Activated naive CD4-positive, alpha-beta T cell treated with anti-CD3 and anti-CD28 coated beads, Interleukin-2, amount 50 U/mL, for 24 hours (primary cell): ENCODE results near the gene CALHM2.
"Not testable (repeated sequence)": the region's sequence is repeated elsewhere in the genome, so short reads cannot be mapped to it uniquely, and the experiment has no call there.

Experiments used
- H3K27ac Mint-ChIP-seq: one replicate; pipeline ENCODE4 v1.8.0; 2021; ENCODE audit warnings: mild to moderate bottlenecking, mixed read lengths
- H3K27me3 Mint-ChIP-seq: one replicate; pipeline ENCODE4 v1.8.0; 2021; ENCODE audit warnings: mixed read lengths
- H3K36me3 Mint-ChIP-seq: one replicate; pipeline ENCODE4 v1.8.0; 2021; ENCODE audit warnings: mixed read lengths
- H3K4me1 Mint-ChIP-seq: one replicate; pipeline ENCODE4 v1.8.0; 2021; ENCODE audit warnings: mixed read lengths
- H3K4me3 Mint-ChIP-seq: one replicate; pipeline ENCODE4 v1.8.0; 2021; ENCODE audit warnings: mild to moderate bottlenecking, mixed read lengths
- H3K9me3 Mint-ChIP-seq: one replicate; pipeline ENCODE4 v1.8.0; 2021; ENCODE audit warnings: mixed read lengths

CALHM2 gene

DNA sequence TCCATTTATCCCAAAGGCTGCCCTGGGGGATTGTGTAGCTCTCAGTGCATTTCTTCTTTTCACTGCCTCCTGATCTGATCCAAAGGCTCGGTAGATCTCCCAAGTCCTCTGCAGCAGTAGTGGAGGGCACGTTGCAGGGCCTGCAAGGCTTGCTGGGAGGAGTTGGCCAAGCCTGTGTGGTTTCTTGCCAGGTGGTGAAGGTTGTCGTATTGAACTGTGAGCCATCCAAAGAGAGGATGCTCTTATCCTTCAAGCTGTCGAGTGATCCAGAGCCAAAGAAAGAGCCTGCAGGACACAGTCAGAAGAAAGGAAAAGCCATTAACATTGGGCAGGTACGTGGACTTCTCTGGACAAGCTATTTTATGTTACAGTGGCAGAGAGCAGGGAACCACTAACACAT lies 34.6 kb downstream of the CALHM2 start:
- Mint-ChIP-seq H3K9me3 (no peaks in the 10 kb centered on the region), H3K36me3 (peaks cover 24% of the 10 kb centered on the region), H3K4me1 (no peaks in the 10 kb centered on the region), H3K27ac (no peak overlapping the region), H3K4me3 (no peak overlapping the region), H3K27me3 (no peaks in the 10 kb centered on the region)

DNA sequence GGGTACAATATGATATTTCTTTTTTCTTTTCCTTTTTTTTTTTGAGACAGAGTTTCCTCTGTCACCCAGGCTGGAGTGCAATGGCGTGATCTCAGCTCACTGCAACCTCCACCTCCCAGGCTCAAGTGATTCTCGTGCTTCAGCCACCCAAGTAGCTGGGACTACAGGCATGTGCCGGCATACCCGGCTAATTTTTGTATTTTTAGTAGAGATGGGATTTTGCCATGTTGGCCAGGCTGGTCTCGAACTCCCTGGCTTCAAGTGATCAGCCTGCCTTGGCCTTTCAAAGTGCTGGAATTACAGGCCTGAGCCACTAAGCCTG lies 35.1 kb downstream of the CALHM2 start:
- not testable (repeated sequence) for H3K4me1 Mint-ChIP-seq, H3K27me3 Mint-ChIP-seq, H3K9me3 Mint-ChIP-seq, H3K4me3 Mint-ChIP-seq, H3K27ac Mint-ChIP-seq
- peaks cover 21% of the 10 kb centered on the region for H3K36me3 Mint-ChIP-seq

DNA sequence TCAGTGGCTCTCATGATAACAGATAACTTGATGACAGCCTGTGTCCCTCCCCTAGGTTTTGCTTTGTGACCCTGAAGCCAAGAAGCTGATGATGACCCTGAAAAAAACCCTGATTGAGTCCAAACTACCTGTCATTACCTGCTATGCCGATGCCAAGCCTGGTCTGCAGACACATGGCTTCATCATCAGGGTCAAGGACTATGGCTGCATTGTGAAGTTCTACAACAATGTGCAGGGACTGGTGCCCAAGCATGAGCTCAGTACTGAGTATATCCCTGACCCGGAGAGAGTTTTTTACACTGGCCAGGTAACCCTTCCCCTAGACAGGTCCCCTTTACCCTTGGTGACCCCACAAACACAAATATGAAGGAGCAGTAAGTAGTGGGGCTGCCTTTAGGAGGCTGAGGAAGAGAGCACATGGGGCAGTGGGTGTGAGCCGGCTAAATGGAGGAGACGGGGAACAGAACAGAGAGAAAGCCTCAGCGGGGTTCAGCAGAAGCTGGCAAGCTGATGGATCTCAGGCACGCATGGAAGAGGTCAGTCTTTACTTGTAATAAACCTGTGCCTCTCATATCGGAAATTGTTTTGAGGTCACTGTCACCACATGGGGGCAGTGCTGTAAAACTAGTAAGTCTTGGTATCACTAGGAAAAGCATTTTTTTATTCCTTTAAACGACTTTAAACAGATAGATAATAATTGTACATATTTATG lies 35.6 kb downstream of the CALHM2 start:
- no peaks in the 10 kb centered on the region for H3K27me3 Mint-ChIP-seq
- H3K4me3 Mint-ChIP-seq = no peak overlapping the region
- H3K27ac Mint-ChIP-seq = no peak overlapping the region
- H3K4me1 Mint-ChIP-seq = no peaks in the 10 kb centered on the region
- H3K36me3 Mint-ChIP-seq = peaks cover 21% of the 10 kb centered on the region
- no peaks in the 10 kb centered on the region for H3K9me3 Mint-ChIP-seq

DNA sequence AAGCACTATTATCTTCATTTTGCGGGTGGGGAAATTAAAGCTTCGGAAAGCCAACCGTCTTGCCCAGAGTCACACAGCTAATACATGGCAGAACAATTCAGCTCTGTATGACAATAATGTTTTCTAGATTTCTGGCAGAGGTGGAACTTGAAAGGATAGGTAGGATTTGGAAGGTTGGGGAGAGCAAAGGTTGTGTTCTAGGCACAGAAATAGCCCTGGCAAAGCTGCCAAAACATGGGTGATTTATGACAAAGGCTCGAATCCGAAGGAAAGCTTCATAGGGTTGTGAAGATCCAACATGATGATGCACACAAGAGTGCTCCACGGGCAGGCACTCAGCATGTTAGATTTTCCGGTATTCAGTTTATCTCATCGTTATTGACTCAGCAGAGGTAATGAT lies 36.6 kb downstream of the CALHM2 start:
- Mint-ChIP-seq H3K4me1 (no peaks in the 10 kb centered on the region), H3K36me3 (peaks cover 19% of the 10 kb centered on the region), H3K27me3 (no peaks in the 10 kb centered on the region), H3K4me3 (no peak overlapping the region), H3K27ac (no peak overlapping the region), H3K9me3 (no peaks in the 10 kb centered on the region)

DNA sequence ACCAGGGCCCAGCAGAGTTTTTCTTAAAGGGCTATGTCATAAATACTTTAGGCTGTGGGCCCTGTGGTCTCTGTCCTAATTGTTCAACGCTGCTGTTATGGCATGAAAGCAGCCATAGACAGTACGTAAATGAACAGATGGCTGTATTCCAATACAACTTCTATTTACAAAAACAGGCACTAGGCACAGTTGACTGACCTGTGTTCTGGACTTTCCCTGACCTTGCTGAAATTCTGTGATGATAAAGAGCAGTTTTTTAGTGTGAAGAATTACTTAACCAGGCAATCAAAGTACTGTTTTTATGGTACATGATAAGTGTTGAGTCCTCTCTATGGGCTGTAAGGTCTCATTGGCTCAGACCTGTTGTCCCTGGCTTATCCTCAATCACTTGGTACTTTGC lies 38.6 kb downstream of the CALHM2 start:
- Mint-ChIP-seq H3K9me3 (no peaks in the 10 kb centered on the region), H3K27me3 (no peaks in the 10 kb centered on the region), H3K4me3 (no peak overlapping the region), H3K27ac (no peak overlapping the region), H3K36me3 (peaks cover 24% of the 10 kb centered on the region), H3K4me1 (no peaks in the 10 kb centered on the region)

DNA sequence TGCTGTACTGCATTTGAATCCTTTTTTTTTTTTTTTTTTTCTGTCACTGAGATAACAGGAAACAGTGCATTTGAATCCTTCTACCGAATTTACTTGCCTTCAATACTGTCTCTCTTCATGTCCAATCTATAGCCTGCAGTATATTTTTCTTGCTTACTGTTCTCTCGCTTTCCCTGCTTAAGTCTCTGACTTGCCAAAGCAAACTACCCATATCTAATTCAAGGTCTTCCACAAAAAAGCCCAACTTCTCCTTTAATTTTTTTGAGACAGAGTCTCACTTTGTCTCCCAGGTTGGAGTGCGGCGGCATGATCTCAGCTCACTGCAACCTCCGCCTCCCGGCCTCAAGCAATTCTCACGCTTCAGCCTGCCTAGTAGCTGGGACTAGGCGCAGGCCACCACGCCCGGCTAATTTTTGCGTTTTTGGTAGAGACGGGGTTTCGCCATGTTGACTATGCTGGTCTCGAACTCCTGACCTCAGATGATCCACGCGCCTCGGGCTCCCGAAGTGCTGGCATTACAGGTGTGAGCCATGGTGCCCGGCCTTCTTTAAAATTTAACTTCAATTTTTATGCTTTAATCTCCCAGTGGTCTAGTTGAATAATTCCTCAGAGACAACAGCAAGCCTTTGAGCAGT lies 54.9 kb downstream of the CALHM2 start:
- Mint-ChIP-seq H3K36me3 (peaks cover 33% of the 10 kb centered on the region), H3K4me1 (peaks cover 65% of the 10 kb centered on the region)

DNA sequence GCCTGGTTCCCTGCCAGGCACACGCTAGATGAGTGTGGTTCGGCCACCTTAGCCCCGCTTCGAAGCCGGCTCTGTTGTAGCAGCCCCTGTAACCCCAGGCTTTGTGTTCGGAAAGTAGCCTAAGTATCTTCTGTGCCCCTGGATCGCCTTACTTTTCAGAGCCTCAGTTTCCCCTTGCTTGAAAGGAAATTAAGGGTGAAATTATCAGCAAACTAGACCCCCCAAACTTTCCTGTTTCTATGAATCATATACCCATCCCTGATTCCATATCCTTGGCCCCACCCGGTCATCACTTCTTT lies 55.4 kb downstream of the CALHM2 start:
- Mint-ChIP-seq H3K4me1 (peaks cover 65% of the 10 kb centered on the region), H3K27ac (peak overlapping the region; percentile 97), H3K4me3 (peak overlapping the region; percentile 100), H3K27me3 (no peaks in the 10 kb centered on the region), H3K36me3 (peaks cover 33% of the 10 kb centered on the region), H3K9me3 (no peaks in the 10 kb centered on the region)

More for the DNA sequence above, 54.9 kb downstream of the CALHM2 start:
- H3K9me3 Mint-ChIP-seq = no peaks in the 10 kb centered on the region
- H3K27ac Mint-ChIP-seq = peak overlapping the region; percentile 97
- H3K4me3 Mint-ChIP-seq = peak overlapping the region; percentile 100
- no peaks in the 10 kb centered on the region for H3K27me3 Mint-ChIP-seq
